GM11168 (cell line): ENCODE results near the gene UGT2B7.
"Not testable (repeated sequence)": the region's sequence is repeated elsewhere in the genome, so short reads cannot be mapped to it uniquely, and the experiment has no call there.

Experiments
- in situ Hi-C: fragments of 300-500 bp; cut with MboI; formaldehyde crosslinking; loops from one replicate; pipeline ENCODE4 v1.12.0; 2022; ENCODE audit warnings: low sequenced_read_pairs; ENCODE audit not compliant: unreplicated experiment

Gene UGT2B7

GRCh38 chr4:69078852-69079251 lies 17.4 kb upstream of the UGT2B7 start:
- in situ Hi-C loops, result no loop called here

GRCh38 chr4:69088473-69088872 lies 7.8 kb upstream of the UGT2B7 start:
- in situ Hi-C loops, result no loop called here

- in situ Hi-C loops, result no loop called here
Measured at GRCh38 chr4:69089388-69089787, 6.9 kb upstream of the UGT2B7 start.

GRCh38 chr4:69092190-69092589 lies 4.1 kb upstream of the UGT2B7 start:
- in situ Hi-C loops, result no loop called here

GRCh38 chr4:69092980-69093568 lies 3.2 kb upstream of the UGT2B7 start:
- in situ Hi-C loops, result no loop called here

- in situ Hi-C loops, result no loop called here
Measured at GRCh38 chr4:69093681-69094080, 2.6 kb upstream of the UGT2B7 start.

GRCh38 chr4:69095301-69095731 lies 958 bp upstream of the UGT2B7 start:
- in situ Hi-C loops, result no loop called here

- in situ Hi-C loops, result no loop called here
Measured at GRCh38 chr4:69096810-69097209, 536 bp downstream of the UGT2B7 start.

GRCh38 chr4:69098470-69098869 lies 2.2 kb downstream of the UGT2B7 start:
- in situ Hi-C loops, result no loop called here

GRCh38 chr4:69099910-69100309 lies 3.6 kb downstream of the UGT2B7 start:
- in situ Hi-C loops, result no loop called here

GRCh38 chr4:69102668-69103067 lies 6.4 kb downstream of the UGT2B7 start:
- in situ Hi-C loops, result not testable (repeated sequence)

GRCh38 chr4:69104719-69105275 lies 8.5 kb downstream of the UGT2B7 start:
- in situ Hi-C loops, result no loop called here

- in situ Hi-C loops, result not testable (repeated sequence)
Measured at GRCh38 chr4:69115151-69115850, 19.0 kb downstream of the UGT2B7 start.

- in situ Hi-C loops, result no loop called here
Measured at GRCh38 chr4:69115851-69116213, 19.6 kb downstream of the UGT2B7 start.

GRCh38 chr4:69116645-69117321 lies 20.5 kb downstream of the UGT2B7 start:
- in situ Hi-C loops, result no loop called here

- in situ Hi-C loops, result no loop called here
Measured at GRCh38 chr4:69120870-69121269, 24.6 kb downstream of the UGT2B7 start.

GRCh38 chr4:69122476-69122875 lies 26.2 kb downstream of the UGT2B7 start:
- in situ Hi-C loops, result no loop called here

- in situ Hi-C loops, result loop anchor here (25.0 kb wide), 1 partner anchor 638 kb away; no protein-coding TSS in a partner anchor
Measured at GRCh38 chr4:69124941-69125340, 28.7 kb downstream of the UGT2B7 start.

- in situ Hi-C loops, result loop anchor here (25.0 kb wide), 1 partner anchor 639 kb away; no protein-coding TSS in a partner anchor
Measured at GRCh38 chr4:69126024-69126423, 29.8 kb downstream of the UGT2B7 start.

GRCh38 chr4:69133993-69134392 lies 37.7 kb downstream of the UGT2B7 start:
- in situ Hi-C loops, result loop anchor here (25.0 kb wide), 1 partner anchor 647 kb away; no protein-coding TSS in a partner anchor

- in situ Hi-C loops, result loop anchor here (25.0 kb wide), 1 partner anchor 647 kb away; no protein-coding TSS in a partner anchor
Measured at GRCh38 chr4:69134471-69134870, 38.2 kb downstream of the UGT2B7 start.
